CD4-positive, alpha-beta memory T cell (primary cell): ENCODE measurements around the gene ETFDH. TPM values are rescaled to one million over a fixed set of nuclear protein-coding genes. Genes with fewer than 3 reads are reported as not detected.
"Not testable (repeated sequence)": the region's sequence is repeated elsewhere in the genome, so short reads cannot be mapped to it uniquely, and the experiment has no call there.

ENCODE experiments used
- CTCF ChIA-PET: fragments of 350-600 bp; sonication (Branson Sonifier 250); formaldehyde crosslinking; loops from one replicate; lab custom pipeline; 2021; ENCODE audit warnings: inconsistent platforms; ENCODE audit not compliant: partially characterized antibody; lab: Charles Lee
- POLR2A ChIA-PET: fragments of 350-600 bp; sonication (Branson Sonifier 250); formaldehyde crosslinking; loops from one replicate; lab custom pipeline; 2021; ENCODE audit not compliant: partially characterized antibody; lab: Charles Lee
- DNase-seq, 5 donors: peaks; one replicate each; pipeline versions ENCODE4 v3.0.0 to v3.0.0-alpha.2; 2020 to 2022; ENCODE audit warnings: mixed read lengths in 1 of 5
- H3K27ac ChIP-seq: one replicate; pipeline ENCODE4 v1.7.0; 2013; ENCODE audit warnings: low read depth, low read length
- H3K27me3 ChIP-seq: 2 replicates; pipeline ENCODE4 v1.7.0; 2013; ENCODE audit warnings: mild to moderate bottlenecking, low read length, moderate library complexity; ENCODE audit not compliant: insufficient read depth
- H3K36me3 ChIP-seq: 2 replicates; pipeline ENCODE4 v1.7.0; 2013; ENCODE audit warnings: mild to moderate bottlenecking, low read length, moderate library complexity; ENCODE audit not compliant: insufficient read depth
- H3K4me1 ChIP-seq: 2 replicates; pipeline ENCODE4 v1.7.0; 2013; ENCODE audit warnings: mild to moderate bottlenecking, low read length, moderate library complexity; ENCODE audit not compliant: insufficient read depth
- H3K4me3 ChIP-seq, 2 donors: one replicate each; pipeline ENCODE4 v1.7.0; 2013; ENCODE audit warnings: low read length in 2 of 2, mild to moderate bottlenecking in 1 of 2
- H3K9me3 ChIP-seq, 2 donors: one replicate each; pipeline ENCODE4 v1.7.0; 2013; ENCODE audit warnings: low read length in 2 of 2, control low read depth in 1 of 2; ENCODE audit not compliant: control insufficient read depth in 1 of 2
- H3K27ac Mint-ChIP-seq, 7 donors: one replicate each; pipeline ENCODE4 v1.8.0; 2020 to 2021; ENCODE audit warnings: mixed read lengths in 7 of 7, mild to moderate bottlenecking in 6 of 7, inconsistent platforms in 3 of 7, moderate library complexity in 3 of 7
- H3K27me3 Mint-ChIP-seq, 2 donors: one replicate each; pipeline ENCODE4 v1.8.0; 2020 to 2021; ENCODE audit warnings: mixed read lengths in 2 of 2
- H3K36me3 Mint-ChIP-seq, 2 donors: one replicate each; pipeline ENCODE4 v1.8.0; 2020 to 2021; ENCODE audit warnings: mixed read lengths in 2 of 2, inconsistent platforms in 1 of 2, mild to moderate bottlenecking in 1 of 2
- H3K4me1 Mint-ChIP-seq, 4 donors: one replicate each; pipeline ENCODE4 v1.8.0; 2020 to 2021; ENCODE audit warnings: mixed read lengths in 4 of 4, mild to moderate bottlenecking in 1 of 4
- H3K4me3 Mint-ChIP-seq, 8 donors: one replicate each; pipeline ENCODE4 v1.8.0; 2020 to 2021; ENCODE audit warnings: mixed read lengths in 8 of 8, mild to moderate bottlenecking in 7 of 8, moderate library complexity in 6 of 8, inconsistent platforms in 3 of 8
- H3K9me3 Mint-ChIP-seq, 8 donors: one replicate each; pipeline ENCODE4 v1.8.0; 2020 to 2021; ENCODE audit warnings: mixed read lengths in 8 of 8, mild to moderate bottlenecking in 5 of 8, inconsistent platforms in 3 of 8, moderate library complexity in 1 of 8
- intact Hi-C: fragments of 100-400 bp; cut with micrococcal nuclease; formaldehyde crosslinking; loops from one replicate; pipeline ENCODE4 v1.15.1; 2023
- polyA plus RNA-seq, 2 donors: library from polyadenylated mRNA; unstranded; fragments of 300-500 nt; fragmentation: Illumina TruSeq; gene quantifications; one replicate each; pipeline ENCODE4 v1.2.3, GENCODE V29; 2021
- total RNA-seq, 2 experiments: library from RNA; stranded (reverse); gene quantifications; one replicate each; pipeline ENCODE4 v1.2.3, GENCODE V29; 2021

Gene ETFDH
- total and polyA plus RNA-seq, 4 experiments from 2014 or later: 5.8 to 16.6 (median 12.7) TPM

DNA sequence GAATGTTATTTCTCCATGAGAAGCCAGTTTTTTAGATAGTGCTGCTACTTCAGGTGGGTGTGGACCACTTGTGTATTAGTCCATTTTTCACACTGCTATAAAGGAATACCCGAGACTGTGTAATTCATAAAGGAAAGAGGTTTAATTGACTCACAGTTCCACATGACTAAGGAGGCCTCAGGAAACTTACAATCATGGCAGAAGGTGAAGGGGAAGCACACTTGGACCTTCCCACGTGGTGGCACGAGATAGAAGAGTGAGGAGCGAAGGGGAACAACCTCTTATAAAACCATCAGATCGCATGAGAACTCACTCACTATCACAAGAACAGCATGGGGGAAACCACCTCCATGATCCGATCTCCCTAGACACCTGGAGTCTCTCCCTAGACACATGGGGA is 54.5 kb downstream of the ETFDH start:
- CTCF ChIA-PET: interaction anchor here (1.5 to 2.4 kb wide), 3 partner anchors 123 to 476 kb away, joined by 5 to 11 read pairs (median 5); no protein-coding TSS in a partner anchor
- peaks cover 13 to 15% of the 10 kb centered on the region in 2 donors for H3K27me3 Mint-ChIP-seq
- H3K9me3 Mint-ChIP-seq: no peaks in the 10 kb centered on the region

DNA sequence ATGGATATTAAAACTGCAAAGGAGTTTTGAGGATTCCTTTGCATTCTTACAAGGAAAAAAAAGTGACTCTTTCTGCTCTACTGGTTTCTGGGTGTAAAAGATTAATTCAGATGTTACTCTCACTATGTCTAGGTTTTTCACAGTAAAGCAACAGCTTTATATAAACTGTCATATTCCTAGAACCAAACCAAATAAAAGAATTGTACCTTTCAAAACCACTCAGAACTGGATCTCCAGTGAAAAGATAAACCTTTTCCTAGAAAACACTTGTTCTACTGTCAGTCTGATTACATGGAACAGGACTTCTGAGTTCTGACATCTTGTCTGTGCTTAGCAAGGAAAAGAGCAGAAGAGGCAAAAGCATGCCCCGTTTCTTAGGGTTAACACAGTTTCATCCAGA is 56.1 kb downstream of the ETFDH start:
- DNase-seq: no peak
- H3K4me1 ChIP-seq: peaks cover 11% of the 10 kb centered on the region
- intact Hi-C loops: no loop called here
- H3K9me3 ChIP-seq: no peaks in the 10 kb centered on the region
- peaks cover 18 to 20% of the 10 kb centered on the region in 2 donors for H3K27me3 Mint-ChIP-seq
- peaks cover 0 to 5% of the 10 kb centered on the region in 2 donors for H3K36me3 Mint-ChIP-seq
- POLR2A ChIA-PET: no interaction called here
- H3K4me3 ChIP-seq: no peak overlapping the region
- H3K27ac Mint-ChIP-seq: no peak overlapping the region
- no peak overlapping the region for H3K27ac ChIP-seq
- no peak overlapping the region for H3K4me3 Mint-ChIP-seq
- no peaks in the 10 kb centered on the region for H3K9me3 Mint-ChIP-seq
- peaks cover 5% of the 10 kb centered on the region for H3K27me3 ChIP-seq
- peaks cover 4 to 13% (median 9%) of the 10 kb centered on the region in 4 donors for H3K4me1 Mint-ChIP-seq
- CTCF ChIA-PET: interaction anchor here (1.5 to 2.4 kb wide), 3 partner anchors 122 to 475 kb away, joined by 5 to 11 read pairs (median 5); no protein-coding TSS in a partner anchor
- no peaks in the 10 kb centered on the region for H3K36me3 ChIP-seq

More for the DNA sequence above, 54.5 kb downstream of the ETFDH start:
- DNase-seq: no peak
- peaks cover 5% of the 10 kb centered on the region for H3K27me3 ChIP-seq
- intact Hi-C loops: no loop called here
- POLR2A ChIA-PET: no interaction called here
- H3K27ac Mint-ChIP-seq: no peak overlapping the region
- no peak overlapping the region for H3K27ac ChIP-seq
- H3K36me3 ChIP-seq: no peaks in the 10 kb centered on the region
- H3K36me3 Mint-ChIP-seq: peaks cover 2 to 18% of the 10 kb centered on the region in 2 donors
- peaks cover 11 to 28% (median 21%) of the 10 kb centered on the region in 4 donors for H3K4me1 Mint-ChIP-seq
- H3K4me3 ChIP-seq: no peak overlapping the region
- H3K4me3 Mint-ChIP-seq: no peak overlapping the region
- H3K9me3 ChIP-seq: no peaks in the 10 kb centered on the region
- peaks cover 20% of the 10 kb centered on the region for H3K4me1 ChIP-seq

DNA sequence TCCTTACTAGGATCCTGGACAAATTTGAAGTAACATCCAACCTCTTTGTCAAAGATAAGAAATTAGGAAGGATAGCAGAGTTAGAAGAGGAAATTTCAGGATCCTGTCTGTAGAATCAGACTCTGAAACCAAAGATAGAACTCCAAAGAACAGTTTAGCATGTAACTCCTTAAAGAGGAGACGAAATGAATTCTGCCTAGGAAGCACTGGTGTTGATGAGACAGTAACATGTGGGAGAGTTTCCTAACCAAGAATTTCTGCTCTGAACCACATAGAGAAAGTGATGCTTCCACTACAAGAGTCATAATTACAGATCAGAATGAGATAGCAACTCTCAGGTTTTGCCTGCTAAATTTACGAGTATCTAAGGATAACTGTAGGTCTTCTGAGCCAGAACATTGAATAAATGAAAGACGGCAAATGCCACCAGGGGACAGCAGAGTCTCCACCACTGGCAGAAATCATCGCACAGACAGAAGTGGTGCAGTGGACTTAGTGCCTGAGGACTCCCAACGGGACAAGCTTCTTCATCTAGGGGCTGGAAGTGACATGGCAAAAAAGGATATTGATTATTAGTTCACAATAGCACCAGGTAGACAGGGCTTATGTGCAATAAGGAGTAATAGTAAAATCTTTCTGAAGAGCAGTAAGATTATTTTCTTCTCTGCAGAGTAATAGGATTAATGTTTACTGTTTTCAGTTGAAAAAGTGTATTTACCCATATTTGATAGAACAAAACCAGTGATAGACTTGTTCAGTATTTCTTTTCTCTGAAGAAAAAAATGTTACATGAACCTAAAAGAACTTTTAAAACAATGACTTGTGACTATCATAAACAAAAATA is 57.8 kb downstream of the ETFDH start:
- ChIA-PET CTCF (interaction anchor here (1.0 to 3.2 kb wide), 4 partner anchors 39 to 465 kb away, joined by 3 to 38 read pairs (median 4); partner anchors contain the start of gene FNIP2), POLR2A (no interaction called here)
- intact Hi-C loops: loop anchor here (1.0 to 2.0 kb wide), 4 partner anchors 39 to 473 kb away; partner anchors contain the start of gene FNIP2
- Histone ChIP-seq H3K4me1 (no peaks in the 10 kb centered on the region), H3K4me3 (no peak overlapping the region), H3K27me3 (peaks cover 5% of the 10 kb centered on the region), H3K36me3 (no peaks in the 10 kb centered on the region), H3K9me3 (no peaks in the 10 kb centered on the region), H3K27ac (no peak overlapping the region)
- no peak overlapping the region for H3K4me3 Mint-ChIP-seq
- peaks cover 0 to 1% (median 0%) of the 10 kb centered on the region in 4 donors for H3K4me1 Mint-ChIP-seq
- no peaks in the 10 kb centered on the region for H3K36me3 Mint-ChIP-seq
- peaks cover 21 to 22% of the 10 kb centered on the region in 2 donors for H3K27me3 Mint-ChIP-seq
- H3K9me3 Mint-ChIP-seq: no peaks in the 10 kb centered on the region
- no peak overlapping the region for H3K27ac Mint-ChIP-seq
- DNase-seq: peak in 4 of 5 donors; percentile 51 to 55 (median 54)

DNA sequence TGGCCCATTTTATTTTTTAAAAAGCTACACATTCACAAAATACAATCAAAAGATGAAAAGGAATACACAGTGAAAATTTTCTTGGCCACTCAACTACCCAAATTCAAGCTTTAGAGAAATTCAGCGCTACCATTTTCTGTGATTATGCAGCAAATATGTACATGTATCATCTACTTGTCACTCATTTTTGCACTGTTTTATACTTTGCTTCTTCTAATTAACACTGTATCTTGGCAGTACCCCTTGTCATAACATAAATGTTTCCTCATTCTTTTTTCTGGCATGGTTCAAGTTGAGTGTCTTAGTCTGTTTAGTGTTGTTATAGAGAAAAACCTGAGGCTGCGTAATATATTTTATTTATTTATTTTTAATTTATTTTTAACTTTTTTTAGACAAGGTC is 66.8 kb downstream of the ETFDH start:
- no peaks in the 10 kb centered on the region for H3K9me3 Mint-ChIP-seq
- H3K27me3 Mint-ChIP-seq: peaks cover 1 to 12% of the 10 kb centered on the region in 2 donors
- no peaks in the 10 kb centered on the region for H3K36me3 Mint-ChIP-seq
- ChIA-PET POLR2A (no interaction called here), CTCF (no interaction called here)
- H3K4me1 ChIP-seq: no peaks in the 10 kb centered on the region
- H3K27ac ChIP-seq: no peak overlapping the region
- no peaks in the 10 kb centered on the region for H3K27me3 ChIP-seq
- intact Hi-C loops: no loop called here
- no peak overlapping the region for H3K4me3 Mint-ChIP-seq
- H3K4me1 Mint-ChIP-seq: no peaks in the 10 kb centered on the region
- H3K4me3 ChIP-seq: no peak overlapping the region
- no peak overlapping the region for H3K27ac Mint-ChIP-seq
- no peak for DNase-seq
- H3K36me3 ChIP-seq: no peaks in the 10 kb centered on the region
- H3K9me3 ChIP-seq: no peaks in the 10 kb centered on the region

DNA sequence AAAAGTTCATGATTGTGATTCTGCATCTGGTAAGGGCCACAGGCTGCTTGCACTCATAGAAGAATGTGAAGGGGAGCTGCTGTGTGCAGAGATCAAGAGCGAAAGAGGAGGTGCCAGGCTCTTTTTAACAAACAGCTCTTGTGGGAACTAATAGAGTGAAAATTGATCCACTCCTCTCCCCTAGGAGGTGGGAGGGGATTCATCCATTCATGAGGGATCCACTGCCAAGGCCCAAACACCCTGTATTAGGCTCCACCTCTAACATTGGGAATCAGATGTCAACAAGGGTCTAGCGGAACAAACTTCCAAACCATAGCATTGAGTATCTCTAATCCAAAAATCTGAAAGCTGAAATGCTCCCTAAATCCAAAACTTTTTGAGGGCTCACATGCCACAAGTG is 67.5 kb downstream of the ETFDH start:
- CTCF ChIA-PET: no interaction called here
- Mint-ChIP-seq H3K9me3 (no peaks in the 10 kb centered on the region), H3K4me1 (no peaks in the 10 kb centered on the region)

DNA sequence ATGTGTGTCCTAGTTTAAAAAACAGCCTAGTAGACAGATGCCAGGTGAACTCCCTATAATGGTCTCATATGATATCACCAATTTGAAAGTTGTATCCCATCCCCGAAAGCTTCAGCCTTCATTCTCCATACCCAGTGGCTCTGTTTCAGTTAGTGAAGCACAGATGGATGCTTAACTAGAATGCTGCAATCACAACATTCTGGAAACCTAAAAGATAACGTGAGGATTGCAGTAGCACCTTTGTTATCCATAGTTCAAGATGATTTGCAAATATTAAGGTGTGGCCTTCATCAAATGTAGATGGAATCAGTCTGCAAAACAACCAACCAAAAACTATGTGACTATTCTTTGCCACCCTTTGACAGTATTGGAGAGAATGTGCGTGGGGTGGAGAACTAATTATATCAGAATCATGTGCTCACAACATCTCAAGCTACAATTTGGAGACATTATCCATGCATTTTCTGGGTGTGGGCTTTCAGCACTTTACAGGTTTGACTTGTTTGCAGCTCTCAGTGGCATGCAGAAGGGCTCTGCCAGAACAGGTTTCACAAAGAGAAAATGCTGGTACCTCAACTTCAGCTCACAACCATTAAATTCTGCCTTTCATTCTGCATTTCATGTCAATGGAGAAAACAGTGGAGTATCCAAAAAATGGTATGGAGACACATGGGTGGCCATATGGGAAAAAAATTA is 69.4 kb downstream of the ETFDH start:
- ChIA-PET CTCF (no interaction called here), POLR2A (no interaction called here)
- H3K4me3 Mint-ChIP-seq: no peak overlapping the region
- Histone ChIP-seq H3K4me3 (no peak overlapping the region), H3K27ac (no peak overlapping the region), H3K27me3 (no peaks in the 10 kb centered on the region), H3K4me1 (no peaks in the 10 kb centered on the region), H3K36me3 (no peaks in the 10 kb centered on the region), H3K9me3 (no peaks in the 10 kb centered on the region)
- no peak for DNase-seq
- peaks cover 0 to 8% of the 10 kb centered on the region in 2 donors for H3K27me3 Mint-ChIP-seq
- no peaks in the 10 kb centered on the region for H3K9me3 Mint-ChIP-seq
- H3K36me3 Mint-ChIP-seq: no peaks in the 10 kb centered on the region
- intact Hi-C loops: no loop called here
- no peaks in the 10 kb centered on the region for H3K4me1 Mint-ChIP-seq
- no peak overlapping the region for H3K27ac Mint-ChIP-seq

More for the DNA sequence above, 67.5 kb downstream of the ETFDH start:
- DNase-seq: no peak
- Histone ChIP-seq H3K9me3 (no peaks in the 10 kb centered on the region), H3K27me3 (no peaks in the 10 kb centered on the region), H3K27ac (no peak overlapping the region), H3K36me3 (no peaks in the 10 kb centered on the region), H3K4me1 (no peaks in the 10 kb centered on the region), H3K4me3 (no peak overlapping the region)
- POLR2A ChIA-PET: no interaction called here
- intact Hi-C loops: no loop called here
- no peak overlapping the region for H3K4me3 Mint-ChIP-seq
- no peaks in the 10 kb centered on the region for H3K36me3 Mint-ChIP-seq
- H3K27me3 Mint-ChIP-seq: peaks cover 1 to 10% of the 10 kb centered on the region in 2 donors
- H3K27ac Mint-ChIP-seq: no peak overlapping the region

DNA sequence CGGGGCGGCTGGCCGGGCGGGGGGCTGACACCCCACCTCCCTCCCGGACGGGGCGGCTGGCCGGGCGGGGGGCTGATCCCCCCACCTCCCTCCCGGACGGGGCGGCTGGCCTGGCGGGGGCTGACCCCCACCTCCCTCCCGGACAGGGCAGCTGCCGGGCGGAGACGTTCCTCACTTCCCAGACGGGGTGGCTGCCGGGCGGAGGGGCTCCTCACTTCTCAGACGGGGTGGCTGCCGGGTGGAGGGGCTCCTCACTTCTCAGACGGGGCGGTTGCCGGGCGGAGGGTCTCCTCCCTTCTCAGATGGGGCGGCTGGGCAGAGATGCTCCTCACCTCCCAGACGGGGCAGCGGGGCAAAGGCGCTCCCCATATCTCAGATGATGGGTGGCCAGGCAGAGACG is 74.4 kb downstream of the ETFDH start:
- H3K4me3 Mint-ChIP-seq, H3K4me1 Mint-ChIP-seq, H3K36me3 Mint-ChIP-seq, H3K27ac Mint-ChIP-seq, POLR2A ChIA-PET, H3K9me3 ChIP-seq, H3K4me1 ChIP-seq, H3K27ac ChIP-seq, CTCF ChIA-PET, H3K36me3 ChIP-seq, DNase-seq, H3K27me3 ChIP-seq, H3K4me3 ChIP-seq, H3K27me3 Mint-ChIP-seq, intact Hi-C loops, H3K9me3 Mint-ChIP-seq: not testable (repeated sequence)
